ENCODE results near the gene NDRG2. TPM values are rescaled to one million over a fixed set of nuclear protein-coding genes. Genes with fewer than 3 reads are reported as not detected.

Gene NDRG2
- polyA plus RNA-seq, 1 donor = 183 TPM

DNA sequence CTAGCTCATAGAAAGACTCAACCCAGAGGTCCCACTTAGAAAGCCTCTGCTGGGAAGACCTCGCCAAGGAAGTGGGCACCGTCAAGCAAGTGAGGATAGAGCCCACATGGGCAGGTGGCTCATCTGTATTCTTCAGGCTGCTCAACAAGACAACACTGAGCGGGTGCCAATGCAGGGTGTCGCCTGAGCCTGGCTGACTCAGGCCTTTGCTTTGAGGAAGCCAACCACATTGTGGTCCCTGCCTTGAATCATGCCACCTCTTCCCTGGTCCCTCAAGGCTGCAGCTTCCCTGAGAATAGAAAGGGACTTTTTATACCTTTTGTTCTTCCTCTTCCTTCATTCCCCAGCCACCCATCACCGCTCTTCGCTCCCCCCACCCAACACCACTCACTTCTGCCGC is 11.9 kb upstream of the NDRG2 start:
- DNase-seq (ENCODE audit: low read depth) = no peak

DNA sequence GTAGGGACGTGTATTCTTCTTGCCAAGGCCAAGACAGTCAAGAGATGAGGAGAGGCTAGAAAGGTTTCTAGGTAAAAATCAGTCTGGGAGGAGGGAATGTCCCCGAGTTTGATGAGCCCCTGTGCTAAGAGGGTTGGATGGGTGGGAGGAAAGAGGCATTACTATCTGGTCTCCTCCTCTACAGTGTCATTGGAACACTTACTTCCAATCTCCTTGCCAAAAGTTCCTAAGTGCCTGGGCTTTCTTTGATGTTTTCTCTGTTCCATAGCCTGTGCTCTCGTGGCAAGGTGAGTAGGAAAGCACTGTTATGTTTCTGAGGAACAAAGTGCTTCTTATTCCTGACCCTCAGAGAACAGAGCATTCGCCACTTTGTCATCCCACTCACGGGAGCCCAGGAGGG is 9.8 kb upstream of the NDRG2 start, which contains the start of gene RNASE13:
Gene RNASE13, minus strand, starts transcription at position 101 of the 400 bp plus-strand sequence. CDS start 519 bp downstream, outside the sequence.
- DNase-seq (ENCODE audit: low read depth) = no peak

DNA sequence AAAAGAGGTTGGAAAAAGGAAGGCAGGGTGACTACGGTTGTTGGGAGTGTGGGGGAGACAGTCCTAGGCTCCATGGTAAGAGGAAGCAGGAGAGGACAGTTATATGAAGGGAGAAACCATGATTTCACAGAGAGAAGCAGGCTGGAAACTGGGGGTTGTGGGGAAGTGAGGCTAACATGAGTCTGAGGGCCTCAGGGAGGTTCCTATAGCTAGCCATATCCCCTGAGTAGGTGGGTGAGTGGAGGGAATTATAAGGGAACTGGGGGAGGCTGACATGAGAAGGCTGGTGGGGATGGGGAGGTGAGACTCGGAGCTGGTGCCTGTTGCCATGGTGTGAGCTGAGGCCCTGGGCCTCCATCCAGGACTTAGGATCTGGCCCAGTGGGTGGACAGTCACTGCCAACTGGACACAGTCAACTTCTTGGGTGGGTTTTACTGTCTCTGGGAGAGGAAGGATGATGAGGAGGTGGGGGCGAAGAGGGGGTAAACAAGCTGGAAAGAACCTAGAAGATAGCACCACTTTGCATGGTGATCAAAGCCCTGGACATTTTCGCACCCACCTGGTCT is 8.4 kb upstream of the NDRG2 start:
- DNase-seq (ENCODE audit: low read depth) = no peak

DNA sequence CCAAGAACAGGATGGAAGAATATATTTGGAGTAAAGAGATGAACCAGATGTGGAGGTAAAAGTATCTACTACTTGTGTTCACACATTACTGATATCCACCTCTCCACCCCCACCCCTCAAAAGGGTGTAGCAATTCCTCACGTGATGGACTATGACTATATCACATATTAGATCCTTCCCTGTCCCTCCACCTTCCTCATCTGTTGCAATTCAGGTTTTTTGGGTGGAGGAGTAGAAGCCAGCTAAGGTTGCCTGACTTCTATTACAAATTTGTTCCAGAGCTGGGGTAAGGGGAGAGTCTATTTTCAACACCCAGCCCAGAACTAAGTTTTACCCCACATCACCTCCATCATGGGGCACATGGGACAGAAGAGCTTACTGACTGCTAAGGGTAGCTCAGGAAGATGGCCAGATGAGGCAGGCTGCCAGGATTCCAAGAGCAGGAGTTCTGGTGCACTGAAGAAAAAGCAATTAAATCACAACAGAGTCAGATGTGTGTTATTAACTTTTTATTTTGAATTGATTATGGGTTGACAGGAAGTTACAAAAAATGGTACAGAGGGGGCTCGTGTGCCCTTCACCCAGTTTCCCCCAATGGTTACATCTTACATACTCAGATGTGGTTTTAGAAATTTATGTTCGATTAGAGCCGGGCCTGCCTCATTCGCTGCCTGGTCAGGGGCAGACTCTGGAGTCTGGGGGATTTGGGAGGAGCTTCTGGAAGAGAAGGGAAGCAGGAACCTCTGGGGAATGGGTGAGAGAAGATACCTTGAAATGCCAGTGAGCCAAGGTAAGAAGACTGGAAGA is 7.7 kb upstream of the NDRG2 start:
- no peak for DNase-seq (ENCODE audit: low read depth)

DNA sequence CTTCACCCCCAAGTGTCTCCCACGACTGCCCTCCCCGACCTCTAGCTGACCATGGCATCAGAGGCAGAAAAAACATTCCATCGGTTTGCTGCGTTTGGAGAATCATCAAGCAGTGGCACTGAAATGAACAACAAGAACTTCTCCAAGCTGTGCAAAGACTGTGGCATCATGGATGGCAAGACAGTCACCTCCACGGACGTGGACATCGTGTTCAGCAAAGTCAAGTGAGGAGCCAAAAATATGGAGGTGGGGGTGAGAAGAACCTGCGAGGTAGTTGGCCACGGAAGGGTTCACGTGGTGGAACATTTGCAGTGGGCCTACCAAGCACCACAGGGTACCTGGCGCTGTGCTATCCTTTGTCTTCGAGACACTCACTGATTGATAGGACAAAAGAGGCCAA is 5.7 kb upstream of the NDRG2 start:
- DNase-seq (ENCODE audit: low read depth) = no peak

DNA sequence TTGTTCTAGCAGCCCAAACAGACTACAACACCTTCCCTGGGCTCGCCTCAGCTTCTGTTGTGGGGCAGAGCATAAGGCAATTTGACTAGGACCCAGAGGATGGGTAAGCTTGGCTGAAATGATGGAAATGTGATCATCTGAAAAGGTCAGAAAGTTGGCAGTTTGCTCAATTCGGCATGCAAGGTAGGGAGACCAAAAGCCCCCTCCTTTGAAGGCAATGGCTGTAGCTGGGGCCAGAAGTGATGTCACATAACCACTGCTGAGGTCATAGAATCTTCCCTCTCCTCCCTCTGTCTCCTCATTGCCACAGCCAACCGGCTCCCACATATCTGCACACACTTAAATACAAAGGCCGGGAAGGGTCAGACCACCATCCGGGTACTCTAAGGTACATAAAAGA is 5.1 kb upstream of the NDRG2 start, which contains the start of gene TPPP2:
Gene TPPP2, plus strand, starts transcription at position 301 of the 400 bp plus-strand sequence. CDS start 365 bp downstream, outside the sequence.
- no peak for DNase-seq (ENCODE audit: low read depth)

DNA sequence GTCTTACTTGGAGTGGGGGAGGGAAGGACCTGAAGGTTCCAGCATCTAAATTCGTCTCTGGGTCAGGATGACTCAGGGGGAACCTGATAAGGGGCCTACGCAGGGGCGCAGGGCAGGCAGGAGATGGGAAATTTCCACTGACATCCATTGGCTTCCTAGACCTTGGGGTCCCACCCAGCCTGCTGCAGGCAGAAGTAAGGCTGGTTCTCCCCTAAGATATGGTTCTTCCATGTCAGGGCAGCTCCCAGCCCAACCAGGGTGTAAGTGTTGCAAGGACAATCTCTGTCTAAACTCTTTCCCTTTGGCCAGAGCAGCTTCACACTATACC is 2.1 kb upstream of the NDRG2 start:
- no peak for DNase-seq (ENCODE audit: low read depth)

DNA sequence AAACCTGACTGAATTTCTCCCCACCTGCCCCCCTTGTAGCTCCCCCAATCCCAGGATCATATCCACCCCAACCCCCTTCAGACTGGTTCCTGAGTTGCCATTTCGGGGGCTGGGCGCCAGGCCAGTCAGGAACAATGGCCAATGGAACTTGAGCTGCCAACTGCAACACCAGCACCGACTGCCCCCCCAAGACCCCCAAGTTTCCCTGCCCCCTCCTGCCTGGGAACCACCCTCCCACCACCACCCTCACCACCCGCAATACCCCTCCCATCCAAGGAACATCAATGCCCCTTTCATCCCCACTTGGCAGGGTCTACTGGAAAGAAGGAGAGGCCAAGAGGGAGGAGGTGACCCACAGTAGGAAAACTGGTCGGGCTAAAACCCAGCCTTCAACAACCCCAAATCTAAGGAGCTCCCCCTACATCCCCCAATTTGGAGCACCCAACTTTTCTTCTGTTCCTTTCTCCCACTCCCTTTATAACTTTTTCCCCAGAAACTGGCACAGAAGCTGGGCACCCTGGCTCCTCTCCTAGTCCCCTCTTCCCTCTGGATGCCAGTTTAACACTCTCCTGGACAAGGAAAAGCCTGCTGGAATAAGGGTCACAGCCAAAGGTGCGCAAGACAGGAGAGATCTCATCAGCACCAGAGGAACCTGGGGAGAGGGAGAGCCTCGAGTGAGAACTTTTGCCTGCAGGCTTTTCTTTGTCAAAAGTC is 1.6 kb upstream of the NDRG2 start:
- DNase-seq (ENCODE audit: low read depth) = no peak

DNA sequence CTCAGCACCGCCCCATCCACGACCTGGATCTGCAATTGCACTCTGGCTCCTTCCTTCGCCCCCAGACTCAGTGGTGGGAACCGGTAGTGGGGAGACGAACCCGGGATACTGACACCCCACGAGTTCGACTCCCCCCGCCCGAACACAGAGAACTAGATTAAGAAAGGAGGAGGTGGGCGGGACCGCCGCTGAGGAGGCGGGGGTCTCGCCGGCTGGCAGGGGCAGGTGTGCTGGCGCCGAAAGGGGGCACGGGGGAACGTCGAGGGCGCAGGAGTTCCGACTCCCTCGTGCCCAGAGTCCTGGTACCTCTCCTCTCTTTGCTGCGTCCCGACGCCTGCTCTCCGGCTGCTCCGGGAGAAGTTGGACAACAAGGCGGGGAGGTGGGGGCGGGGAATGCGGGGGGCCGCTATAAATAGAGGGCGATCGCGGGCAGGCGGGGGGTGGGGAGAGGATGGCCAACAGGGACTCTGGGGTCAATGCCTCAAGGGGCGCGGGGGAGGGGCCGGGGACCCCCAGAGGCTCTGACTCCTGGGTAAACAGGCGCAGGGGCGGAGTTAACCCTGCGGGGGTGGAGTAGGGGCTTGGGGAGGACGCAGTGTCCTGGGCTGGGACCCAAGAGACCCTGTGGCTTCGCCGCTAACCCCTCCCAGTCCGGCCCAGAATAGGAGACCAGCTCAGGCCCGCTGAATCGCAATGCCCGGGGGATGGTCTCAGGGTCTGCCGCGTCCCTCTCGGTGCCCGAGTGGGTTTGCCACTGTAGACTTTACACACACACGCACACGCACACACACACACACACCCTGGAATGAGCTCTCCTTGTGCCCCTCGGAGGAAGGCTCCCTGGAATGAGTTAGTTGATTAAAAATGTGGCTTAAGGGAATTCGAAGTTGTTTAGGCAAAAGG is 761 bp upstream of the NDRG2 start:
- DNase-seq (ENCODE audit: low read depth) = no peak

DNA sequence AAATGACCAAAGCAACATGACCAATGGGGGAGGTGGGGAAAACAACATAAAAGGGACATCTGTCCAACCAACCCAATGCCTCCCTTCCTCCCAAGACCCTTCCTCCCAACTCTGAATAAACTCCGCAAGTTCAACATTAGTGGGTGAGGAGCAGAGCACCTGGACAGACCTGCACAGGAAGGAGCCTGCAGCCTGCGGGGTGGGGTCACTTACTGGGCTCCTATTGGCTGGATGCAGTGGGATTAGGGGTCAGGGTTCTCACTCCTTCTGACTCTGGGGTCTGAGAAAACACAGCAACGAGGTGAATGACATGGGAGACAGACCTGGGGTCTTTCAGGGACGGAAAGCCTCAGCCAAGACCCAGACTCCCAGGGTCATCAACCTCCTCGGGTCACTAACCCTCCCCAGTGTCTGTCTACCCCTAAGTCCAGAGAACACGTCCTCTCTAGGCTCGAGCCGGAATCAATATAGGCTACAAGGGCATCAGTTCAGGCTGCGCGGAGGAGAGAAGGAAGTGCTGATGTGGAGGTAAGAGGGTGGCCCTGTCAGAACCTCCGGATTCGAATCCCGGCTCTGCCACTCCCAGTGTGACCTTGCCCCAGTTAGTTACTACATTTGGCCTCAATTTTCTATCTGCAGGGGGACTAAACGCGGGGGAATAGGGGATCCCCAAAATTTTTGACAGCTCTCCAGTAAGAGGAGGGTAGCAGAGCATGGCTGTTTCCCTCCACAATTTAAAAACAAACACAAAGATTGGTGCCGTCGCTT is 860 bp downstream of the NDRG2 start:
- no peak for DNase-seq (ENCODE audit: low read depth)

DNA sequence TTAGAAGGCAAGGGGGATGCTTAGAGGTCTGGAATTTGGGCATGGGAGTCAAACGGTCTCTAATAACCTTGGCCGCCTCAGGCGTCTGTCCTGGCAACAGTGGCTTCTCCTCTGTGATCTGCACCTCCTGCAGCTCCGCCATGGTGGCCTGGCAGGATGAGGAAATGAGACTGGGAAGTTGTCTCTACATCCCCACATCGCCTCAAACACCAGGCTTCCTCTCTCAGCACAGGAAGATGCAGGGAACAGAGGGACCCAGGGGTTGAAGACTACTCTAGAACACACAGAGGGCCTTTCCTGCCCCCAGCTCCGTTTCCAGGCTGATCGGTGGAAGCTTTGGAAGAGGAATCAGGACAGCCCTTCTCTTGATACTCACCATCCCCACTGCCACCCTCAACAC is 1.7 kb downstream of the NDRG2 start:
- DNase-seq (ENCODE audit: low read depth) = no peak

DNA sequence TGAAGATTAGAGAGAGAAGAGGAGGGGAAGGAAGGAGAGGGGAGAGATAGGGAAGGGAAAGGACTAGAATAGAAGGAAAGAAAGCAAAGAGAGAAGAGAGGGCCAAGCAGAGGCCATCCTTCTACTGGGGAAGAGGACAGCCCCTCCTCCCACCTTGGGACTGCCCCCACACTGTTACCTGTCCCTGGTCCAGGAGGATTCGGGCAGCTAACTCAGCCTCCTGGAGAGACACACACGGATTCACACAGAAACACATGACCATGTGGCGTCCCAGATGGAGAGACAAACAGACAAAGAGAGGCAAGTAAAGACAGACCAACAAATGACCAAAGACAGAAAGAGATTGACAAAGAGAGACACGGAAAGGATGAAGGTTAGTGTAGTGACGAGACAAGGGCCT is 2.2 kb downstream of the NDRG2 start:
- DNase-seq (ENCODE audit: low read depth) = no peak

DNA sequence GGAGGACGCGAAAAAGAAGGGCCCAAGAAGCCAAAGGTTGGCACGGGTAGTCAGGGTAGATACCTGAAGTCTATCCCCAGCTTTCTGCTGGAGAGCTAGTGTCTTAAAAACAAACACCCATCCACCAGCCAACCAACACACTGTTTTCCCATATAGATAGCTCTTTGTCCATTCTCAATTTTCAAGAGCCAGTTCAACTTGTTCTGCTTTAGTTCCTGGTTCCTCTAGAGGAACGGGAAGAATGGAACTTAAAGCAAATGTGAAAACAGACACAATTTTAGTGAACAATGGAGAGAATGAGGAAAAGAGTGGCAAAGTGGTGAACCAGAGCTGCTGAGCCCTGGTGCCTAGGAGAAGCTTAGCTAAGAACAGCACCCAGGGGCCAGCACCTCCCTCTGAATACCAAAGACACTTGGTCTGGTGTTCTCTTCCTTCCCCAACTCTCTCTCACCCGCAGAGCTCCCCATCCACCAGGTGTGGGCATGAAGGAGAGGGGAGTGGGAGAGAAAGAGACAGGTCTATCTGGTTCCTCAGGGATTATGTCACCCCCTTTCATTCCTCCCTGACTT is 3.8 kb downstream of the NDRG2 start:
- no peak for DNase-seq (ENCODE audit: low read depth)

DNA sequence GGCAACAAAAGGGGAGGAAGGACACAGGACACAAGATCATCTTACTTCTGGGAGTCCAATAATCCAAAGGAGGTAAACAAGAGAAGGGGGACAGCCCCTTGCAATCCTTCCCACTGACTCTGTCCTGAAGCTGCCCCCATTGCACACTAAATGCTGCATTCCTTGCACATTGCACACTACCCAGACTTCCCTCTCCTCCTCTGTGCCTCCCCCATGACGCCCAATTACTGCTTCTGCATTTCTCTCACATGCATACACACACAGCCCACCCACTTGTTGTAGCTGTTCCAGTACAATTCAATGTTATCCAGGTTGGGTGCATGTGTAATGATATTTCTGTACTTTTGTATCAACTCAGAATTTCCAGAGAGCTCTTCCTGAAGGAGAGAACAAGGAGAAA is 5.5 kb downstream of the NDRG2 start:
- no peak for DNase-seq (ENCODE audit: low read depth)

DNA sequence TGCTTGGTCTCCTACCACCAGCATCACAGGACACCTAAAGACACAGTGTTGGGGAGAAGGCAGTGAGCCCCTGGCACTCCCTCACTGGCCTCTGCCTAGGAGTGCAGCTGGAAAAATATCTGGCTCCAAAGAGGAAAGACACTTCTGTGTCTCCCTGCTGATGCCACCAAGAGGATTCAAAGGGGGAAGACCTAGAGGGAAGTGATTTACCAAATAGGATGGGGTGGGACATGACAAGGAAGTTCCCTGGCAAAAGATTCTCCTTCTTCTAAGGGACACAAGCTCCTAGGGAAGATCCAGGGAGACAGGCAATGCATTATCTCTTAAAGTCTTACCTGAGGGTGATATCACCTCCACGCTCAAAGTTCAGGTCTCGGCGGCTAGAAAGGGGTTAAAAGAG is 6.1 kb downstream of the NDRG2 start:
- DNase-seq (ENCODE audit: low read depth) = no peak

DNA sequence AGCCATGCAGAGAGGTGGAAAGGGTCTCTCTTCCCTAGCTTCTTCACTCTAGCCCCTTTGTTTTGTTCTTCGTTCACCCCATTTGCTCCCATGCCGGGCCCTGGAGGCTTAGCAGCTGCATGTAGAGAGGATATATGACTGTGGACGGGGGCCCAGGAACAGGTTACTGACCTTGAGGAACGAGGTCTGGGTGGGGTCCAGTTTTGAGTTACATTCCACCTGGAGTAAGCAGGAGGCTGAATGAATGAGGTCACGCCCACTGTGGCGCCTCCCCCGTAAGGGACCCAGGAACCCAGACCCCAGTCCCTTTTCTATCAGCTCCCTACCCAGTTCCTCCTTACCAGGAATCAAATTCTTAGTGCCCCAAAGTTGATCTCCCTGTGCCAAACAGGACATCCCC is 6.6 kb downstream of the NDRG2 start:
- DNase-seq (ENCODE audit: low read depth) = no peak

DNA sequence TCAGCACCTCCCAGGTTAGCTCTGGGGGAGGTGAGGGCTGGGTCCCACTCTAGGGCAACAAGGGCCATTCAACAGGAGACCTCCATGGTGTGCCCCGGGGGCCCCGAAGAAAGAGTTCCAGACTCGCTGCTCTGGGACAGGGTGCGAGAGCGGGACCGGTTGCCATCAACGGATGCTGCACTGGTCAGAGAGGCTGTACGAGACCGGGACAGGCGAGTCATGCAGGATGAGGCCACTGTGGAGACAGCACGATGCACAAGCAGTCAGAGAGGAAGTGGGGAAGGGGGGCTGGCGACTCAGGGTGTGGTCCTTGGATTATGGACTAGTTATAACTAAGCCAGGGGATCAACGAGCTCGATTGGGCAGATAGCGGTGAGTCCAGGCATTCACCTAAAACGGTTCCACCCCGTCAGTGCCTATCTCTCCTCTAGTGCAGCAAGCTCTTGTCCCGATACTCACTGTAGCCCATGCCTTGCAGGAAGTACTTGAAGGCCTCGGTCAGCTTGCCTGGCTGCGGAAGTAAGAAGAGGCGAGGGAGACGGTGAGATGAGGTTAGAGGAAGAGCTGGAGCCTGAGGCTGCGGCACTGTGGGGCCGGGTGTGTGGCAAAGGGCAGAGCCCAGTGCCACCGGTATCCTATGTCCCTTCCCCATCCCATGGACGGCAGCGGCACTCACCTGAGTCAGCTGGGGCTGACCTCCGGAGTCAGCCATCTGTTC is 7.2 kb downstream of the NDRG2 start:
- DNase-seq (ENCODE audit: low read depth) = no peak

DNA sequence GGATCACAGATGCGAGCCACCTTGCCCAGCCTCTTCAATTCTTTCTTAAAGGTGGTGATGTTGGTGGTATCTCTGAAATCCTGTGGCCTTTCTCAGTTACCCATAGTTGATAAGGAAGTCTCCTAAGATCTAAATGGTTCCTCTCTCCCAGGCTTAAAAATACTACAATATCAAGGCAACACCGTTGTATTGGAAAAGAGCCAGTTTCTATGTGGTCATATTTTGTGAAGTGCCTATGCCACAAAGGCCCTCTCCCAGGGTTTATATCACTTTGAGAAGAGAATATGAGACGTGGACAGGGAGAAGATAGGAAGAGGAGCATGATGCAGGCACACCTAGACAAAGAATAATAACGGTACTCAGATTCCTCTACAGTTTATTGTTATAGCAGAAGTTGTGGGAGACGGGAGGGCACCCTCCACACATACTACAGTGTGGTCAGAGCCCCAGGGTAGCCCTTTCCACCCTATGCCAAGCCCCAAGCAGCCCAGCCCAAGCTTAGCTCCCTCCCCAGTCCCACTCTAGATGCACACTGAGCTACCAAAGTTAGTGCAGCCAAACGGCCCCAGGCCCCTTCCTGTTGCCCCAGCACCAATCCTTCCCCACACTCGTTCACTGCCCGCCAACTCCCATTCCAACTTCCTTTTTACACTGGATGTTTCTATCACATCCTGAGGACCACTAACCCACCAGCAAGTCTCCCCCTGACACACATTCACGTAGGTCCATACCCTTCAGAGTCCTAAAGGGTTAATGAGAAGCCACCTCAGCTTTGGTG is 8.3 kb downstream of the NDRG2 start:
- DNase-seq (ENCODE audit: low read depth) = no peak

DNA sequence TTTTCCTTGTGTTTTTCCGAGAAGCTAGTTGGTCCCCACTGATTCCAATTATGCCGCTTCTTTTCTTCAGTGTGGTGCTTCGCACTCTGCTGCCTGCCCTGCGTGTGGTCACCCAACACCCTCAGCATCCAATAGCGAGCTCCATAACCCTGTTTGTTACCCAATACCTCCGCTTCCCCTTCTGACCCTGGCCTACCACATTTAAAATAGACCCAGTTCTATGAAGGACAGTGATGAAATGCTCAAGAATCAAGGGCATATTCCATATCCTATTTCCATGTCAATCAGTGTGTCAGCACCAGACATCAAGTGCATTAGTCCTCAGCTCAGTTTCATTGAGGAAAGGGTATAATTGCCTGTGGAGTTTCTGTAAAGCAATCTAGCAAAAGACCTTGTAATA is 9.5 kb downstream of the NDRG2 start:
- DNase-seq (ENCODE audit: low read depth) = no peak

Data from forelimb muscle (tissue), 1 donor.